ENCODE measurements around the gene WFDC6.

The WFDC6 gene

DNA sequence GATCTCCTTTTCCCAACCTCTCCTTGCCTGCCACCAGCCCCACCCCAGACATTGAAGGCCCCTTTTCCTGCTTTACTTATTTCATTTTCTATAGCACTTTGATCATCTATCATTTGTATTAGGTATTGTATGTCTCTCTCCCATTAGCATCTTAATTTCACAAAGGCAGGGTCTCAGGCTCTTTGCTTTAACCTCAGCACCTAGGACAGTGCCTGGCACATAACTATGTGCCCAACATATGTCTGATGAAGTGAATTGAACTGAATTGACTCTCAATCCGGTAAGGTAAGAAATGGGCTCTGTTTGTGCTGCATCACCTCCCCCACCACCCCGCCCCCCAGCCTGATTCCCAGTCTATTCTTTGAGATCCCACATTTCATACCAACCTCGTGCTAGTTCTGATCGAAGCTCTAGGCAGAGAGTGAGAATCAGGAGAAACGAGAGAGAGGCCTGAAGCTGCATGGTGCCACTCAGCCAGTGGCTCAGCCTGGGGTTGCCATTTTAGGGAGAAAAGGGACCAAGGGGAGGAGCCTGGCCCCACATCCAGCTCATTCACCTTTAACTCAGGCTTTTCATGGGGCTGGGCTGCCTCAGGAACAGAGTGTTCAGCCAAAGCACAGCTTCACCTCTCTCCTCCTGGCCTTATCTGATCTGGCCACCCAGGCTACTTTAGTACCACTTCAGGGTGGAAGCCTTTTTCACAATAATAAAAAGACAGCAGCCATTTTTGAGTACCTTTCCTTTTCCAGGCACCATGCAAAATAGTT, 24.0 kb downstream of the WFDC6 start, which contains the start of gene SPINT3:
Gene SPINT3 (minus strand): TSS at position 476 of the 767 bp plus-strand sequence. CDS start 14 bp downstream, at position 462.
- DNase-seq: no peak

DNA sequence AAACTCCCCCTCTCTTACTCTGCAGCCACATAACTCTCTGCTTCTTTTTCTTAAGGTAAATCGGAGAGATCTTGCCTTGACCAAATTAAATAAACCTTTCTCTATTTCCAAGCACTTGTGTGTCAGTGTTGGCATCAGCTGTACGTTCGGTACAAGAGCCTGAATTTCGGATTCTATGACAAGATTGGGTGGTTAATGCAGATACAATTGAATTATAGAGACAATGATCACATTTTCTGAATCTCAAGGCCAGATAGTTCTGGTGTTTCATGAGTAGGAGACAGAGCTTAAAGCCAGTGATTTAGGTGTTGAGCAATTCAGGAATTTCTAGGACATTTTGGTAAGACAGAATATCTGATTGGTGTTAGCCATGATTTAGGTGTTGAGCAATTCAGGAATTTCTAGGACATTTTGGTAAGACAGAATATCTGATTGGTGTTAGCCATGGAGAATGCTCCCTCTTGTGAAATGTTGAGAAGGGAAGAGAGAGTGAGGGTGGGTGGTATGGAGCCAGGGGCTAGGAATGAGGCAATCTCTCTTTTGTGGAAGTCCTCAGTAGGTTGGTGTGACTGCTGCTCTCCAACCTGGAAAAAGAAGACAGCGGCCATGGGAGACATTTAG, 28.9 kb downstream of the WFDC6 start:
- no peak for DNase-seq

DNA sequence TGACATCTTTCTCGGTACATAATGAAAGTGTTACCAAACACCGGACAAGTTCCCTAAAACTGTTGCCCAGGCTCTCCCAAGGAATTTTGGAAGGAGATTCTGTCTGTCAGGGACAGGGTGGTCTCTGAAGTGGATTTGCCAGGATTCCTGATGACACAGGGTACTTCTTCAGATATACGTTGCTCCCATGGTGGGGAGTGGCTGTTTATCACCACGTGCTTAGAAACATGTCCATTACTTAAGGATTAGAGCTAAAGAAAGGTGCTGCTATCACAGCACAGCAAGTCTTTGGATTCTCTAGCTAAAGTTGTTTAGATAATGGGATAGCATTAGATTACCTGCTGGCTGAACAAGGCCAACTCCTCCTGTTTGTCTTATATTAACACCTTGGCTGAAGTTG, 30.2 kb downstream of the WFDC6 start:
- DNase-seq: no peak

DNA sequence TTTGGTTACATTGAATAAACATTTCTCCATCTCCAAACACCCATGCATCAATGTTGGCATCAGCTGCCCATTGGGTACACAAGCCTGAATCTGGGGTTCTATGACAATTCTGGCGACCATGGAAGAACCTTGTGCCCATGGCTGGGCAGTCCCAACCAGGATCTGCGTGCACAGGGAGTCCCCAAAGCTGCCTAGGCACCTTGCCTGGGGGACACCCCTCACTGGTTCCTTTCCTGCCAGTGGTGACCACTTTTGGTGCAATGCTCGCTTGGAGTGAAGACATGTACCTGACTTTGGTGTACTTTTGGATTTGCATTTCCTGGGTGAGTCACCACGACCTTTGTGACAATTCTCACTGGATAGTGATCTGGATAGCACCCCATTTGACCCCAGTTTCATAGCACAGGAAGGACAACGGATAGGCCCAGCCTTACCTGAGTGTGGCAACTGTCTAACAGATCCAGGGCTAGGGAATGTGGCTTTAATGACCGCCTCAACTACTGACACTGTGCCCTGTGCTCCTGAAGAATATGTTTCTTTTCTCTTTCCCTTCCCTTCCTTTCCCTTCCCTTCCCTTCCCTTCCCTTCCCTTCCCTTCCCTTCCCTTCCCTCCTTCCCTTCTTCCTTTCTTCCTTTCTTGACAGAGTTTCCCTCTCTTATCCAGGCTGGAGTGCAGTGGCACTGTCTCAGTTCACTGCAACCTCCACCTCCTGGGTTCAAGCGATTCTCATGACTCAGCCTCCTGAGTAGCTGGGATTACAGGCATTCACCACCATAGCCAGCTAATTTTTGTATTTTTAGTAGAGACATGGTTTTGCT, 31.0 kb downstream of the WFDC6 start:
- DNase-seq: no peak

DNA sequence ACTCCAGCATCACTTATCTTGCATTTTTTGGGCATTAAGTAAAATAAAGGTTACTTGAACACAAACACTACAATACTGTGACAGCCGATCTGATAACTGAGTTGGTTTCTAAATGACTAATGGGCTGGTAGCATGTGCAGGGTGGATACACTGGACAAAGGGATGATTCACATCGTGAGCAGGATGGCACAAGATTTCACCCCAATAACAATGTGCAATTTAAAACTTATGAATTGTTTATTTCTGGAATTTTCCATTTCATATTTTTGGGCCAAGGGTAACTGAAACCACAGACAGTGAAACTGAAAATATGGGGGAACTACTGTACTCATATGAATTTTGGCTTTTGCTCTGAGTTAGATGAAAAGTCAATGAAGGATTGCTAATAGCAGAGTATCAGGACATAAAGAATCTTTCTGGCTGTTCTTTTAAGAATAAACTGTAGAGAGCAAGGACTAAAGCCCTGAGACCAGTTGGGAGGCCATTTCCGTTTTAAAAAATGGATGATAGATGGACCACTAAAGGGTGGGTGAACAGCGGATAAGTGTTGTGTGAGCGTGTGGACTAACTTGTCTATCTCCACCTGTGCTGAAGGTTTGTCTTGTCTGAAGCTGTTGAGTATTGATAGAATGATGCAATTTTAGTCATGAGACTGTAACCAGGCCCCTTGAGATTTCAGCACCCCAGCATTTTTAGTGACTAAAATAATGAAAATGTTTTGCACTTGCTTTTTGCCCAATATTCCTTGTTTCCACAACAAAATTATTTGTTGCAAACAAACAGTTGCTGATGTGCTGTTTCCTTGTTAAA, 32.1 kb downstream of the WFDC6 start:
- DNase-seq: no peak

DNA sequence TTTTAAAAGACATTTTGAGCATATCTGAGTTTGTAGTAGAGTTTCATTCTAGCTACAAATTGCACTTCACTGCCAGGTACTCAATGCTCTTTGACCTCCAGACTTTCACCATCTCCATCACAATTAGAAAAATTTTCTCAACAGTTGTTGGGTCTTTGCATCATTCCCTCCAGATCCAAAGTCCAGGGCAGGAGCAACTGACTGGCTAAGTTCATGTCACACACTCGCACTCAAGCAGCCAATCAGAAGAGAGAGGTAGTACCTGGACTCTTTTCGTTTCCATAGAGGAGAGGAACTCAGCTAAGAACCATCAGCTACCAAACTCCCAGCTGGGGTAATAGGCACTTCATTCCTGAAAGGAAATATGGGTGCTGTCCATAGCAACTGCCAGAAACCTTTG, 32.9 kb downstream of the WFDC6 start:
- no peak for DNase-seq

DNA sequence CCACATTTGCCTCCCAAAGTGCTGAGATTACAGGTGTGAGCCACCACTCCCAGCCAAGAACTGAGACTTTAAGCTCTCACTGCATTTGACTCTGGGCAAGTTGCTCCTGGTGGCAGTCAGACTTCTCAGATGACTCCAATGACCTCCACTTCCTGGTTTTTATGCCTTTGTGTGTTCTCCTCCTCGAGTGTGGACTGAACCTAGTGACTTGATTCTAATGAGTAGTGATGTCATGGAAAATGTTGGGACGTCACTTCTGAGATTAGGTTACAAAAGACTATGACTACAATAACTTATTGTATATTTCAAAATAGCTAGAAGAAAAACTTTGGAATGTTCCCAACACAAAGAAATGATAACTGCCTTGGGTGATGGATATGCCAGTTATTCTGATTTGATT, 35.9 kb downstream of the WFDC6 start:
- DNase-seq: no peak

DNA sequence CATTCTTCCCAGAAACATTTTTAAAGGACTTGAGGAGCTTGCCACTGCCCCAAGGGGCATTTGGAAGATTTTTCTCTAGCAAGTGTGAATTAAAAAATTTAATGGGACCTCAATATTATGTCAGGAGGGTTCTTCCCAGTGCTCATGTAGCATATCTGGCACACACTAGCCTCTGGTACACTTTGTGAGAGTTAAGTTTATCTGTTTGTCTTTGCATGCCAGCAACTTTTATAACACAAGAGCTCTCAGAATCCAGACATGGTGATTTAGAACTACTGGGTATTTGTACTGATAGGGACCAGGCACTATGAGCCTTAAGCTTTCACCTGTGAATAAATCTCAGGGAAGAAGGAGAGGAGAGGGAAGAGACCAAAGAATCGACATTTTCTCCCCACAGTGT, 36.7 kb downstream of the WFDC6 start:
- DNase-seq: no peak

DNA sequence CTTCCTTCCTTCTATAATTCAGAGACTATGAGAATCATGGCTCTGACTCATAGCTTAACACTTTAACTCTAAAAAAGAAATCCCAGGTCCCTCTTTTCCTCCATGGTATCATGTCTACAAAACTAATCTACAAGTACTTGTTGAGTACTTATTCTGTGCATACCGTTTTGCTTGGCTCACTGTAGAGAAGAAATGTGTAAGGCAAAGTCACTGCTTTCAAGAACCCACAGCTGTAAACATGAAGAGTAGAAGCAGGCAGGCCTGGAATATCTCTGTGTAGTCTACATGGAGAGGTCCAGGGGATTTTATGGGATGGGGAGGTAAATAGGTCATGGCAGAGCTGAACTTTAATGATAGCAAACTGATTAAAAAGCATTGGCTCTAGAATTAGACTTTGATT, 37.7 kb downstream of the WFDC6 start:
- no peak for DNase-seq

DNA sequence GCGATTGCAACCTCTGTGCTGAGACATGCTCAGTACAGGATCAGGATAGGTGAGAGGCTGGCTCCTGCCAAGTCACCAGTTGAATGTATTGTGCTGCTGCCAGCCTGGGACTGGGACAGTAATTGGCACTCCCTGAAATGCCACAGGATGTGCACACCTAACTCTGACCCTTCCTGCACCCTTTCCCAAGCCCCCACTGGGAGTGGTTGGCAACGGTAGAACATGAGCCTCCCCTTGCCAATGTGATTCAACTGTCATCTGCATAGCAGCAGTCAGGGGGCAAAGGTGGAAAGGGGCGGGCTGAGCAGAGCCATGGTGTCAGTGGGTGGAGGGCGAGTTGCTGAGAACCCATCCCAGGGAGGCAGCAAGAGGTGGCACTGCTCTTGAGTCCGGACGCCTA, 39.3 kb downstream of the WFDC6 start:
- DNase-seq: no peak

DNA sequence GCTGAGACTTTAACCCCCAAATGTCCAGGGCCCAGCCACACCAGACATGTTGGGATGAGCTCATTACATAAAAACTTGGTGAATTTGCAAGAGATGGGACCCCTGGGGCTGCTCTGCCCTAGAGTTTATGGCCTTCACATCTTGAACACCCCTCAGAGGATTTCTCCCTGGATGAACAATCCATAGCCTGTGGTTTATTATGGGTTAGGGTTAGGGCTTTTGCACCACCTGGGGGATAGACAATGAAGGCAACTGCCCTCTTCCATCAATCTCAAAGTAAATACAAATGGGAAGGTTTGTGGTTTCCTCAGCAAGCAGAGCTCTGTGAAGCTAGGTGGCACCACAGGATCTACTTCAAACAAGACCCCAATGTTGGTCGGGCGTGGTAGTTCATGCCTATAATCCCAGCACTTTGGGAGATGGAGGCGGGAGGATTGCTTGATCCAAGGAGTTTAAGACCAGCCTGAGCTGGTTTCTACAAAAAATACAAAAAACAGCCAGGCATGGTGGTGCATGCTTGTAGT, 41.2 kb downstream of the WFDC6 start:
- no peak for DNase-seq

DNA sequence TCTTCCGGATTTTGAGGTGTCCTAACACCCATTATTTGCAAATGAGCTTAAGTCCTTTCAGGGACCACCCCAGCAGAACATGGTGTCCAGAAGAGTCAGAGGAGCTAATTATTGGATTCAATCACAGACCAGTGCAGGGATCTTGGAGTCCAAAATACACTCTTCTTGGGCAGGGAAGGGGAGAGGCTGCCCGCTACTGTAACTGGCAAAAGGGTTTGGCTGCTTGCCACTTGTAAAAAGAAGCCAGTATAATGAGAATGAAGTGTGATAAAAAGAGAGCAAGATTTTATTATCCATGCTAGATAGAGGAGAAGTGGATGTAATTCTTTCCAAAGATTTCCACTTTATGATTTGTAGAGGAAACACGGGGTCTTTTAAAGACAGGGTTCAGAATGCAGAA, 43.1 kb downstream of the WFDC6 start:
- DNase-seq: no peak

DNA sequence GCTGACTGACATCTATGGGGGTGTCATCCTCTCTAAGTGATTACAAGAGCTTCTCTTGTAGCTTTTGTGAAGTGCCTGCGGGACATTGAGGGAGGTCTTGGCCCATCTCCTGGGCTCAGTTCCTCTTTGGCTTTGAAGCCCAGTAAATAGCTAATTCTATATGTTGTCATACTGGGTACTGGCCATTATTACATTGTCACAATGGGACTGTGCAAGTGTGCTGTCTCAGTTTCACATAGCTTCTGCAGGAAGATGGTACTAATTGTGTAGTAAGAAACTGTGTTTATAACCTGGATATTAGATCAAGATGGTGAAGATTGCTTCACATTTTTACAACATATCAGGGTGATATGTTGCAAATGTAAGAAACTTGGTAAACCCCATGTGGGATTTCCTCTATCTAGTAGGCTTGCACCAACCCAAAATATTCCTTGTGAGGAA, 43.8 kb downstream of the WFDC6 start:
- DNase-seq: no peak

DNA sequence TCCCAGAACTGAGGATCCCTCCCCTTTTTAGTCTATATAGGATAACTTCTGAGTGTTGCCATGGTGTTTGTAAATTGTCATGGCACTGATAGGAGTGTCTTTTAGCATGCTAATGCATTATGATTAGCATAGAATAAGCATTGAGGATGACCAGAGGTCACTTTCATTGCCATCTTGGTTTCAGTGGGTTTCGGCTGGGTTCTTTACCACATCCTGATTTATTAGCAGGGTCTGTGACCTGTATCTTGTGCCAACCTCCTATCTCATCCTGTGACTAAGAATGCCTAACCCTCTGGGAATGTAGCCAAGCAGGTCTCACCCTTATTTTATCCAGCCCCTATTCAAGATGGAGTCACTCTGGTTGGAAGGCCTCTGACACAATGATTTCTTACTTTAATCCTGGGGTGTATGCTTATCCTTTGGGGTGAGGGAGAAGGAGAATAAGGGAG, 50.2 kb downstream of the WFDC6 start:
- no peak for DNase-seq

DNA sequence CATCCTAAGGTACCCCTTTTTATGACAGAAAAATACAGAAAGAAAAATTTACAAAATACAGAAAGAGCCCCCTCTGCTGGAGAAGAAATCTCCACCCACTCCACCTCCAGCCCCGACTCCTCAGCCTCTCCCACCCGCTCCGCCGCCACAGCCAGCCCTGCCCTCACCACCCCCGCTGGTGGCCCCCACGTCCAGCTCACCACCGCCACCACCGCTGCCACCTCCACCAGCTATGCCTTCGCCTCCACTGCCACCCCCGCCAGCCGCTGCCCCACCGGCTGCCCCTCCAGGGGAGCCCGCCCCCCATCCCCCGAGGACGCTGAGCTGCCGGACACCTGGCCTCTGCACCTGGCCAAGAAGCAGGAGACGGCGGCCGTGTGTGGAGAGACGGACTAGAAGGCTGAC, 52.0 kb downstream of the WFDC6 start:
- no peak for DNase-seq

DNA sequence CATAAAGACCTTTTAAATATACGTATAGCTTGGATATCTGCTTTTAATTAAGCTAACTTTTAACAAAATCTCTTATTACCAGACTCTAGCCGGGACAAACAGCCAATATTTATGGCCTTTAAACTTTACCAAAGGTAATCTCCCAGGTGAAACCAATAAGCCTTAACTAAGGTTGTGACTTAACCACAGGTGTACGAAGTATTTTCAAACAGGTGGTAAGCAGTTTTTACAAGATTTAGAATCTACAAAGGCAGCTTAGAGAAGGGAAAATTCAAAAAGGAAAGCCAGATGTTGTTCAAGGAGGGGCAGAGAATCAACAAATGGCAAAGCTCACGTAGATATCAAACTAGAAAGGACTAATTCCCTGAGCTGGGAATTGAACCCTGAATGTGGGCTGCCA, 53.9 kb downstream of the WFDC6 start:
- DNase-seq: no peak

DNA sequence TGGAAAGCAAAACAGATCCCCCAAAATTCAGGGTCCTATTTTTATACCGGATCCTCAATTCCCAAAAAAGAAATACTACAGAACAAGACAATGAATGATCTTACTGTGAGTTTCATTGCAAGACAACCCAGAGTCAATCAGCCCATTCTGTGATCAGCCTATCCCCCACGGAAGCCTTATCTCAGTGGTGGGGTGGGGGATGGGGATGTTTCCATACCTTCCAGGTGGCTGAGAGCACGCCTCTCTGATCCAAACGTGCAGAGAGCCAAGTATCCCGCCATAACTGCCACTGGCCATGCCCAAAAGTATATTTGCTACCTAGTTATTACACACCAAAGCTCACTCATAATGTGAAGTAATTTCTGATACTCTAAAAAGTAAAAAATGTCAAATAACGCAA, 54.6 kb downstream of the WFDC6 start:
- no peak for DNase-seq
